Measurements from ENCODE around the gene RAB6B. TPM values are rescaled to one million over a fixed set of nuclear protein-coding genes. Genes with fewer than 3 reads are reported as not detected.

RAB6B gene
- total RNA-seq, 4 donors from 2014 or later, result 6.2 to 11.9 (median 10.5) TPM

DNA sequence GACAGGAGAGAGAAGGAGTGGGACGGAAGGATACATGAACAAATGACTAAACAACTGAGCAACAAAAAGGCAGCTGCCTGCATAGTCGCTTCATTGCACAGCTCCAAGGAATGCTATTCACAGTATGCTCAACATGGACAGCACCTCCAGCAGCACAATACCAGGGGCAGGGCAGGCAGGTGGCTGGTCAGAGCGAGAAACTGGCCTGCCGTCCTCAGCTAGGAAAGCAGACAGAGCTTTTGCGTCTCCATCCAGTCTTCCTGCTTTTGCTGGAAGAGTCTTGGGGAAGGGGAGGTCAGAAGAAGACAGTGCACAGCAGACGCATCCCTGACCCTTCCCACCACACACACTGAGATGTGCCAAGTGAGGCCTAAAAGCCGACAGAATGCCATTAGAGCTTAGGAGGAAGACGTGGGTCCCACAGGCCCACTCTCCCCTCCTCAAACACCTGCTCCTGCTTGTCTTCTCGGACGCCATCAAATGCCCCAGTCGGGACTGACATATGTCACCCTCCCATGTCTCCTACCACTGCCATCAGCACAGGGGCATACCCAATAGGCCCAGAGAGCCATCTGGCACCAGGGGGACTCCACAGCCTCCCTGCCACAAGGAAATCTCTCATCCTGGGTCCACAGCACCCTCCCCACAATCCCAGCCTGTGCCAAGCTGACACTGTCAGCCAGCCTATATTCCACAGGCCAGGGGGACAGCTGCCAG lies 3.9 kb downstream of the RAB6B start:
- peak; percentile 85 for DNase-seq (ENCODE audit: extremely low spot score)
- H3K9me3 ChIP-seq, result no peaks in the 10 kb centered on the region
- no peak overlapping the region for H3K27ac ChIP-seq (replicated peaks in 1 of 4)
- H3K4me3 ChIP-seq, result no peak overlapping the region
- TF ChIP-seq POLR2A (IDR thresholded peaks at IDR 0.05; ENCODE audit: low read depth) (no peak), POLR2AphosphoS5 (IDR thresholded peaks at IDR 0.05) (no peak), EP300 (IDR thresholded peaks at IDR 0.05) (no peak)
- TF ChIP-seq, protein P1, sequence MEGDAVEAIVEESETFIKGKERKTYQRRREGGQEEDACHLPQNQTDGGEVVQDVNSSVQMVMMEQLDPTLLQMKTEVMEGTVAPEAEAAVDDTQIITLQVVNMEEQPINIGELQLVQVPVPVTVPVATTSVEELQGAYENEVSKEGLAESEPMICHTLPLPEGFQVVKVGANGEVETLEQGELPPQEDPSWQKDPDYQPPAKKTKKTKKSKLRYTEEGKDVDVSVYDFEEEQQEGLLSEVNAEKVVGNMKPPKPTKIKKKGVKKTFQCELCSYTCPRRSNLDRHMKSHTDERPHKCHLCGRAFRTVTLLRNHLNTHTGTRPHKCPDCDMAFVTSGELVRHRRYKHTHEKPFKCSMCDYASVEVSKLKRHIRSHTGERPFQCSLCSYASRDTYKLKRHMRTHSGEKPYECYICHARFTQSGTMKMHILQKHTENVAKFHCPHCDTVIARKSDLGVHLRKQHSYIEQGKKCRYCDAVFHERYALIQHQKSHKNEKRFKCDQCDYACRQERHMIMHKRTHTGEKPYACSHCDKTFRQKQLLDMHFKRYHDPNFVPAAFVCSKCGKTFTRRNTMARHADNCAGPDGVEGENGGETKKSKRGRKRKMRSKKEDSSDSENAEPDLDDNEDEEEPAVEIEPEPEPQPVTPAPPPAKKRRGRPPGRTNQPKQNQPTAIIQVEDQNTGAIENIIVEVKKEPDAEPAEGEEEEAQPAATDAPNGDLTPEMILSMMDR (IDR thresholded peaks at IDR 0.05), result no peak
- 89% methylated on average over 11 of the region's 11 CpGs for WGBS
- intact Hi-C loops (cut with DNase I), result no loop called here
- peaks cover 0 to 15% (median 0%) of the 10 kb centered on the region in 4 donors for H3K27me3 ChIP-seq
- peaks cover 17 to 30% (median 25%) of the 10 kb centered on the region in 4 donors for H3K4me1 ChIP-seq
- H3K36me3 ChIP-seq, result no peaks in the 10 kb centered on the region

DNA sequence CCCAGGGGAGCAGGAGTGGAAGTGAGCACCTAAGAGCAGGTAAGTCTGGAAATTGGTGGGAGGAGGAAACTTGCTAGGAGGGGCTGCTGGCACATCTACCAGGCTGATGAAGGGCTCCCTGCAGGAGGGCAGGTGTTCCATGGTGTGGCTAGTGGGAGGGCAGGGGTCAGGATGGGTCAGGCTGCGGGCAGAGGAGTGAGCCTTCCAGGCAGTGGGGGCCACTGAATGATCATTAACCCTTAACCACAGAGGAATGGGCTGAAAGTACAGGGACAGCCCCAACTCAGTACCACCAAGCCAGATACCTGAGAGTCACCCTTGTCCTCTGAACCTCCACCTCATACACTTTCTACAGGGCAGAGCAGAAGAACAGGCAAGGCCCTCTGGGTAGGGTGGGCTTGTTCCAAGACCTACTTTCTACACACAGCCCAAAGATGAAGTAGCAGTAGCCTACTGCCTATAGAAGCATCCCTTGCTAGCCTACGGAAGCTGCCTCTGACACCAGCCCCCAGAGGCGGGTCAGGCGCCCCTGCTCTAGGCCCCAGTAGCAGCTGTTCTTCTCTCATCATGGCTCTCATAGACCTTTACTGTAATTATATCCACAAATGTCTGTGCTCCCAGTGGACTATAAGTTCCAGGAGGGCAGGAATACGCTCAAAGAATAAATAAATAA lies 4.6 kb downstream of the RAB6B start:
- H3K27me3 ChIP-seq, result peaks cover 0 to 14% (median 0%) of the 10 kb centered on the region in 4 donors
- H3K4me1 ChIP-seq, result peaks cover 14 to 24% (median 21%) of the 10 kb centered on the region in 4 donors
- H3K9me3 ChIP-seq, result no peaks in the 10 kb centered on the region
- no peaks in the 10 kb centered on the region for H3K36me3 ChIP-seq
- H3K4me3 ChIP-seq, result no peak overlapping the region
- TF ChIP-seq, protein P1 (IDR thresholded peaks at IDR 0.05), result no peak
- TF ChIP-seq POLR2A (IDR thresholded peaks at IDR 0.05; ENCODE audit: low read depth), result no peak
- no peak for TF ChIP-seq EP300 (IDR thresholded peaks at IDR 0.05)
- TF ChIP-seq POLR2AphosphoS5 (IDR thresholded peaks at IDR 0.05), result no peak
- intact Hi-C loops (cut with DNase I), result no loop called here
- peak; percentile 85 for DNase-seq (ENCODE audit: extremely low spot score)
- WGBS, result 93% methylated on average over 5 of the region's 5 CpGs
- no peak overlapping the region for H3K27ac ChIP-seq (replicated peaks in 1 of 4)

DNA sequence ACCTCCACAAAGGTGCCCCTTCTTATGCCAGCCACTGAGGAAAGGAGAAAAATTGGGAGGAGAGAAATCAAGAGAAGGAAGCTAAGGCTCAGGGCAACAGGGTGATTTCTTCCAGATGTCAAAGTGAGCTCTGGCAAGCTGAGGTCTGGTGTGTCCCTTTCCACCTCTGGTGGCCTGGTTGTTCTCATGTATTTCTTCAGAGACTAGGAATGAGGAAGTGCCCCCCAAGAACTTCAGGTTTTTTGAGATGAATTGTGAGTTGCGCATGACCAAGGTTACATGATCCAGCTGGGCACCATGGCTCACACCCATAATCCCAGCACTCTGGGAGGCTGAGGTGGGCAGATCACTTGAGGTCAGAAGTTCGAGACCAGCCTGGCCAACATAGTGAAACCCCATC lies 5.6 kb downstream of the RAB6B start:
- intact Hi-C loops (cut with DNase I), result no loop called here
- H3K4me3 ChIP-seq, result no peak overlapping the region

DNA sequence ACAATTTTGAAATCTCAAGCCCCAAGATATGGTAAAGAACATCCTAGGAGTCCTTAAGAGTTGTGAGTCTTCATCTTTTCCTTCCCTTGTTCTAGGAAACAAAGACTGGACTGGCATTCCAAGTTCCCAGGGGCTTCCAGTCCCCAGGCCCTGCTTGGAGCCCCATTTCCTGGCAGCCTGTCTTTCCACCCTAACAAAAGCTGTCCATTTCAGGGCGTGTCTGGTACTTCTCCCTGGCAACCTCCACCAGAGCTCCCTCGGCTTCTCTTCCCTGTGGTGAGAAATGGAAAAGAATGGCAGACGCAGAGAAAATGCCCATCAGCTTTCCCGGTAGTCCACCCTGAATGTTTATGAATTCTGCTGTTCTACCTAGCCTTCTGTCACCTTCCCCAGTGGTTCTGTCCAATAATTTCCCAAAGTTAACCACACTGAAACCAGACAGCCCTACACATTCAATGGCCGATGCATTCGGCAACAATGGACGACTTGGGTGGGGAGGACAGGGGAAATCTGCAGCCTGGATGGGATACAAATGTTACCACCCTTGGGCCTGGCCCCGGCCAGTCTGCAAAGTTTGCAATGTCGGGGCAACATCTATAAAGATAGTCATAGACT lies 6.8 kb downstream of the RAB6B start:
- TF ChIP-seq POLR2A (IDR thresholded peaks at IDR 0.05; ENCODE audit: low read depth) (no peak), POLR2AphosphoS5 (IDR thresholded peaks at IDR 0.05) (no peak), EP300 (IDR thresholded peaks at IDR 0.05) (no peak)
- TF ChIP-seq, protein P1 (IDR thresholded peaks at IDR 0.05), result no peak
- WGBS, result 93% methylated on average over 9 of the region's 9 CpGs
- Histone ChIP-seq H3K36me3 (no peaks in the 10 kb centered on the region), H3K9me3 (no peaks in the 10 kb centered on the region), H3K27me3 (no peaks in the 10 kb centered on the region), H3K4me1 (peaks cover 0 to 14% (median 3%) of the 10 kb centered on the region in 4 donors), H3K27ac (replicated peaks in 1 of 4) (no peak overlapping the region), H3K4me3 (no peak overlapping the region)
- intact Hi-C loops (cut with DNase I), result no loop called here
- DNase-seq (ENCODE audit: extremely low spot score), result peak; percentile 79

More for the DNA sequence above, 5.6 kb downstream of the RAB6B start:
- WGBS, result 92% methylated on average over 2 of the region's 2 CpGs
- Histone ChIP-seq H3K9me3 (no peaks in the 10 kb centered on the region), H3K27me3 (peaks cover 0 to 4% (median 0%) of the 10 kb centered on the region in 4 donors), H3K27ac (replicated peaks in 1 of 4) (no peak overlapping the region), H3K36me3 (no peaks in the 10 kb centered on the region), H3K4me1 (peaks cover 11 to 16% (median 13%) of the 10 kb centered on the region in 4 donors)
- DNase-seq (ENCODE audit: extremely low spot score), result peak; percentile 29
- TF ChIP-seq POLR2AphosphoS5 (IDR thresholded peaks at IDR 0.05) (no peak), EP300 (IDR thresholded peaks at IDR 0.05) (no peak), POLR2A (IDR thresholded peaks at IDR 0.05; ENCODE audit: low read depth) (no peak)
- TF ChIP-seq, protein P1 (IDR thresholded peaks at IDR 0.05), result no peak
